ENCODE measurements around the gene TMEM234.

Gene TMEM234

DNA sequence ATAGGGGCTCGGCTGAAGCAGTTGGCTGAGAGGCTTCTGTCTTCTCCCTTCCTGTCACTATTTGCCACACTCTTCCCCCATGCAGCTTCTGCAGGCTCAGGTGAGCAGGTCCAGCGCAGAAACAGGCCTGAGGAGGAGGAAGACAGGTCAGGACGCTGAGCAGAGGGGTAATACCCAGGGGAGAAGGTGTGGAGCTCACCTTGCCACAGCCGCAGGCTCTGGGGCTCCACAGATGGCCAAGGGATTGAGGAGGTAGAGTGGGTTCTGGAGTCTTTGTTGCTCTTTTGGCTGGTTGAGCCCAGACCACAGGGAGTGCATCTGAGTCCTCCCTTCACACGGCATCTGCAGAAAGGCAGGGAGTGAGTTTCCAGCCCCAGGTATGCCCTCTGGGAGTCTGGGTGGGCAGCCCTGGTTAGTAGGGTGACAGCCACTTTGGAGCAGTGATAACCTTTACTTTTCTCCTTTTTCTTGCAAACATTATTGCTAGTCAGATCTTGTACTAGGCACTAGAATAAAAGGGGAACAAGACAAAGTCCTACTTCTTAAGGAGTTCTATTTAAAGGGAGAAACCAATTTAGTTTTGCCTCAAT is 9.8 kb upstream of the TMEM234 start:
- no peak overlapping the region for H3K9ac ChIP-seq (ENCODE audit: low read length)
- no peaks in the 10 kb centered on the region for H3K27me3 ChIP-seq (ENCODE audit: control insufficient read depth, insufficient read depth, low read length)
- no peaks in the 10 kb centered on the region for H3K9me3 ChIP-seq (ENCODE audit: control insufficient read depth, low read length)
- H3K4me3 ChIP-seq (ENCODE audit: low read length): no peak overlapping the region
- H3K36me3 ChIP-seq (ENCODE audit: control insufficient read depth, insufficient read depth, low read length): no peaks in the 10 kb centered on the region
- no peaks in the 10 kb centered on the region for H3K4me1 ChIP-seq (ENCODE audit: control insufficient read depth, insufficient read depth, low read length)

DNA sequence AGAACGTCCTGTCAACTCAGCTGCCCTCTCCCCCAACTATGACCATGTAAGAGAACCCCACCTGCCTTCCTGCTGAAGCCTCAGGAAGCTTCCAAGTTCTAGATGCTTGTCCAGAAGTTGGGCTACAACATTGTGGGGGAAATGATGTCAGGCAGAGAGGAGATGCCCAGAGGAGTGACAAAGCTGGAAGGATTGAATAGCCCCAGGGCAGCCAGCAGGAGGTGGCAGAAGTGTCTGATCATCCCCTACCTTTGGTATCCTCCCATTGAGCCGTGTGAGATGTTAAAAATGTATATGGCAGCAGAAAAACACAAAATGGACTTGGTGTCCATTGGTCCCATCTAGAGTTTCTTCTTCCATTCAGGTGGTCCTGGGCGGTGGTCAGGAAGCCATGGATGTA is 6.6 kb upstream of the TMEM234 start:
- Histone ChIP-seq H3K4me1 (ENCODE audit: control insufficient read depth, insufficient read depth, low read length) (peaks cover 4% of the 10 kb centered on the region), H3K9me3 (ENCODE audit: control insufficient read depth, low read length) (no peaks in the 10 kb centered on the region), H3K9ac (ENCODE audit: low read length) (no peak overlapping the region), H3K27me3 (ENCODE audit: control insufficient read depth, insufficient read depth, low read length) (no peaks in the 10 kb centered on the region), H3K36me3 (ENCODE audit: control insufficient read depth, insufficient read depth, low read length) (no peaks in the 10 kb centered on the region), H3K4me3 (ENCODE audit: low read length) (no peak overlapping the region)

DNA sequence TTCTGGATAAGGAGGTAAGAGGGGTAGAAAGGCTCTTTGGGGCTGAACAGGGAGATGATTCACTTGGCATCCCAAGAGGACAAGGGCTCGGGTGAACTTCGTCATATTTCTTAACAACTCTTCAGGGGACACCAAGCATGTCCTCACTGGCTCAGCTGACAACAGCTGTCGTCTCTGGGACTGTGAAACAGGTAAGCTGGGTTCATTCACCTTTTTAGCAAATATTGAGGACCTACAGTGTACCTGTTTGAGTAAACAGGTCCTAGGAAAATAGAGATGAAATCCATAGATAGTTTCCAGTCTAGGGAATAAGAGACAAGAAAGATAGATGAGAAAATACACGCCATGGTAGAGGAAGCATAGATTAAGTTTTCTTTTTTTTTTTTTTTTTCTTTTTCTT is 2.1 kb upstream of the TMEM234 start:
- H3K36me3 ChIP-seq (ENCODE audit: control insufficient read depth, insufficient read depth, low read length): no peaks in the 10 kb centered on the region

DNA sequence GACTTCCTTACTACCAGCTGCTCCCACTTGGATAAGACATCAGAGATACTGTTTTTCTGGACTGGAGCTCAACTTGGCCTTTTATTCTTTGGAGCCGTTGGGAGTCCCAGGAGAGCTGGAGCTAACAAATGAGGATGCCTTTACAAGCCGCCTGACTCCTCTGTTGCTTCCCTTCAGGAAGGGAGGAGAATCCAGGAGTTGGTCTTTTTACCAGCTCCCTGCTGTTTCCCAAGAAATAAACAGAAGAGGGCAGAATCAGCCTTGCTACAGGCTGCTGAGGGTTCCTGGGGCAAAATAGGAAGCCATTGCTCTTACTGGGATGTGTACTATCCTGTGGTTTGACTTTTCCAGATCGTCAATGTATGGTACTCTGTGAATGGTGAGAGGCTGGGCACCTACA is 1.5 kb upstream of the TMEM234 start:
- no peak overlapping the region for H3K4me3 ChIP-seq (ENCODE audit: low read length)
- H3K27me3 ChIP-seq (ENCODE audit: control insufficient read depth, insufficient read depth, low read length): no peaks in the 10 kb centered on the region
- H3K9ac ChIP-seq (ENCODE audit: low read length): no peak overlapping the region

More for the DNA sequence above, 2.1 kb upstream of the TMEM234 start:
- Histone ChIP-seq H3K4me3 (ENCODE audit: low read length) (no peak overlapping the region), H3K9ac (ENCODE audit: low read length) (no peak overlapping the region), H3K9me3 (ENCODE audit: control insufficient read depth, low read length) (no peaks in the 10 kb centered on the region), H3K4me1 (ENCODE audit: control insufficient read depth, insufficient read depth, low read length) (peaks cover 24% of the 10 kb centered on the region), H3K27me3 (ENCODE audit: control insufficient read depth, insufficient read depth, low read length) (no peaks in the 10 kb centered on the region)

DNA sequence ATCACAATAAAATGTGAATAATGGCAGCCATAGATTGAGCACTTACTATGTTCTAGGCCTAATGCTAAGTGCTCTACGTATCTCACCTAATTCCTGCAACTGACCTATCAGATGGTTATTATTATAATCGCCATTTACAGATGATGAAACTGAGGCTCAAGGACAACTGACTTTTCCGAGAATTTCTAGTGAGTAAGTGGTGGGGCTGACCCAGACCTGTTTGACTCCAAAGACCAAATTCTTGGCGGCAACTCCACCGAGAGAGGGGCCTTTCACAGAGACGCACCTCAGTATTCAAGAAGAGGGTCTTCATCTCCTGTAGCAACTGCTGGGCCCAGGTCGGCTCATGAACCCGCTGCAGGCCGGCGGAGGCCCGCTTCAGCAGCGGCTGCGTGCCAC is 573 bp downstream of the TMEM234 start:
- Histone ChIP-seq H3K4me1 (ENCODE audit: control insufficient read depth, insufficient read depth, low read length) (peaks cover 27% of the 10 kb centered on the region), H3K4me3 (ENCODE audit: low read length) (peak overlapping the region; percentile 94), H3K27me3 (ENCODE audit: control insufficient read depth, insufficient read depth, low read length) (no peaks in the 10 kb centered on the region), H3K9ac (ENCODE audit: low read length) (peak overlapping the region; percentile 99), H3K36me3 (ENCODE audit: control insufficient read depth, insufficient read depth, low read length) (no peaks in the 10 kb centered on the region), H3K9me3 (ENCODE audit: control insufficient read depth, low read length) (no peaks in the 10 kb centered on the region)

More for the DNA sequence above, 1.5 kb upstream of the TMEM234 start:
- Histone ChIP-seq H3K4me1 (ENCODE audit: control insufficient read depth, insufficient read depth, low read length) (peaks cover 24% of the 10 kb centered on the region), H3K9me3 (ENCODE audit: control insufficient read depth, low read length) (no peaks in the 10 kb centered on the region), H3K36me3 (ENCODE audit: control insufficient read depth, insufficient read depth, low read length) (no peaks in the 10 kb centered on the region)

DNA sequence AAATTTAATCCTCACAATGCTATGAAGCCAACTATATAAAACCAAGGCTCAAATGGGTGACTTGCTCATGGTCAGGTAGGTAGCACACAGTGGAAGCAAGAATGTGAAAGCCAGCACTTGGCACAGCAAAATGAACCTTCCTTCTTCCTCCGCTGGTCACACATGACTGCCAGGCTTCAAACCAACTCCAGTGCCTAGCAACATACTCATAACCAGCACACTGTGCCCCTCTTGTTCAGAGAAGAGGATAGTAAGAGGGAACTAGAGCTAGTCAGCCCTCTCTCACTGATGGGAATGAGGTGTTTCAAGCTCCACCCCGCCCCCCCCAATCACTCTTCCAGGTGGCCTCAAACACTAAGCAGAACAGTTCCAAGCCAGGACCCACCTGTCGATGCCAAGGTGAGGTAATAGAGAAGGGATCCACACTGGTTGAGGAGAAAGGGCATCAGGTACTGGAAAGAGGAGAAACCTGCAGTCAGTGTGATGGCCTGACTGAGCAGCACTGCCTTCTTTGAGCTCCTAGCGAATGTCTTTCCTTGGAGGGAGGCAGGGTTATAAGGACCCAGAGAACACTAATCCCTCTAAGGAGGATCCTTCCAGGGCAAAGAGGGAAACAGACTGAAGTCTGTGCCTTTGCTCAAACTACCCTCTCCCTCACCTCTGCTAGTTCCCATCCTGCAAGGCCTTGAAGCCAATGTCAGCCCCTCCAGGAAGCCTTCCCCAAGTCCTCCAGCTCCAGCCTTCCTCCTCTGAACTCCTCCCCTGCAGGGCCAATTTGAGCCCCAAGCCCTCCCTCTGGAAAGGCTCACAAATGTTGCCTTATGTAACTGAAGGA is 1.2 kb downstream of the TMEM234 start:
- no peaks in the 10 kb centered on the region for H3K36me3 ChIP-seq (ENCODE audit: control insufficient read depth, insufficient read depth, low read length)
- H3K4me3 ChIP-seq (ENCODE audit: low read length): peak overlapping the region; percentile 94
- H3K9ac ChIP-seq (ENCODE audit: low read length): peak overlapping the region; percentile 99
- H3K9me3 ChIP-seq (ENCODE audit: control insufficient read depth, low read length): no peaks in the 10 kb centered on the region
- H3K4me1 ChIP-seq (ENCODE audit: control insufficient read depth, insufficient read depth, low read length): peaks cover 33% of the 10 kb centered on the region
- H3K27me3 ChIP-seq (ENCODE audit: control insufficient read depth, insufficient read depth, low read length): no peaks in the 10 kb centered on the region

DNA sequence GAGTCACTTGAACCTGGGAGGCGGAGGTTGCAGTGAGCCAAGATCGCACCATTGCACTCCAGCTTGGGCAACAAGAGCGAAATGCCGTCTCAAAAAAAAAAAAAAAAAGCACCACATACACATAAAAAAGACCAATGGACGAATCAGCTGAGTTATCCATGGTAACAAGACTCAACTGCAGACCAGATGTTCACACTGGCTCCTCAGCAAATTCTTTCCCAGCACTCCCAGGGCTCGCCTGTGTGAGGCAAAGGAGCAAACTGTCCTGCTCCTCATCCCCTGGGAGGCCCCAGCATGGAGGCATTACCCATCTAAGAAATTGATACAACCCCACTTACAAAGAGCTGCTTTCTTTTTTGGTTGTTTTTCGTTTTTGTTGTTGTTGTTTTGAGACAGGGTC is 3.1 kb downstream of the TMEM234 start:
- Histone ChIP-seq H3K27me3 (ENCODE audit: control insufficient read depth, insufficient read depth, low read length) (no peaks in the 10 kb centered on the region), H3K4me3 (ENCODE audit: low read length) (no peak overlapping the region), H3K4me1 (ENCODE audit: control insufficient read depth, insufficient read depth, low read length) (peaks cover 39% of the 10 kb centered on the region), H3K9me3 (ENCODE audit: control insufficient read depth, low read length) (no peaks in the 10 kb centered on the region), H3K9ac (ENCODE audit: low read length) (no peak overlapping the region), H3K36me3 (ENCODE audit: control insufficient read depth, insufficient read depth, low read length) (peaks cover 11% of the 10 kb centered on the region)

DNA sequence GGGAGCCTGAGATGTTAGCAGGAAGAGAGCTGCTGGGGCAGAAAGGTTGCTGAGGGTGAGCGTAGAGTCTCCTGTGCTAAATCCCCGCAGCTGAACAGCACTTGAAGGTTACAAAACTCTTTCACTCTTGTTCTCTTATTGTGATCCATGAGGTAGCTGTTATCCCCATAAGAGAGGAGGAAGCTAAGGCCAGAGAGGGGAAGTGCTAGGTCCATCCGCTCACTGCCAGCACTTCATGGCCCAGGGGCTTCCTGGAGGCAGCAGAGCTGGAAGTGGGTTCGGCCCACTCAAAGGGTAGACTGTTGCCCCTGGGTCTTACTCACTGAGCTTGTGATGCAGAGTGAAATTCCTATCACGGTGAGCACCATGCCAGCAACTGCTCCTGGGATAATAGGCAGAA is 5.6 kb downstream of the TMEM234 start:
- H3K9ac ChIP-seq (ENCODE audit: low read length): no peak overlapping the region
- H3K4me1 ChIP-seq (ENCODE audit: control insufficient read depth, insufficient read depth, low read length): peaks cover 26% of the 10 kb centered on the region
- H3K36me3 ChIP-seq (ENCODE audit: control insufficient read depth, insufficient read depth, low read length): peaks cover 11% of the 10 kb centered on the region

DNA sequence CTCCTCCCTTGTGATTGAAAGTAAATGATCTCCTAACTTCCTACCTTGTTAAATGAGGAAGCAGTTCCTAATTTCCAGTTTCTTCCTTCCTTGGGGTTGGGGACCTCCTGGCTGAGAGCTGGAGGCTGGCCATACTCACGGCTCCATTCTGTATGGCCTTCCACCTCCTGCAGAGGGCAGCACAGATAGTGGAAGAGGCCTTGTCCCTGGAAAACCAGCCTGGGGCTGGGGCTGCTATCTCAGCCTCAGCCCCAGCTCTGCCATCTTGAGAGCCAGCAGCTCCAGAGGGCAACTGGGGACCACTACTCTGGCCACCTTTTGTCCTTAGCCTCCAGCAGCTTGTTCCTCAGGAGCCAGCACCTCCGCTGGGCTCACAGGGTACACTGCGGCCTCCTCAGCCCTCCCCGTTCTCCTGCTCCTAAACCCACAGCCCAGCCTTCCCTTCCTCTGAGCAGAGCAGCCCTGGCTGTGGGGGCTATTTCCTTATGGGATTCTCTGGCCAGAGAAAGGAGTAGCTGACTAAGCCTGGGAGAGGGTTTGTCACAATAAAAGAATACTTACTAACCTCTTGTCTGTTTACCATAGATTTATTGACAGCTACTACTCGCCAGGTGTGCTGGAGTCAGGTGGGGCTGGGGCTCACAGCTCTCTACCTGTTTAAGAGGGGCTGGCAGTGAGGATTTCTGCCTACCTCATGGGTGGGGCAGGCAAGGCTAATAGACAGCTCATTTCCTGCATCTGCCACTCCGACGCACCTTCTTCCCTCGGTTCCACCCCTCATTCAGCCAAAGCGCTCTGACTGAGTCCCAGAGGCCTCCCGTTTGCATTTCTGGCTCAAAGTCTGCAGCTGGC is 6.3 kb downstream of the TMEM234 start:
- Histone ChIP-seq H3K4me3 (ENCODE audit: low read length) (no peak overlapping the region), H3K9ac (ENCODE audit: low read length) (no peak overlapping the region), H3K4me1 (ENCODE audit: control insufficient read depth, insufficient read depth, low read length) (peaks cover 19% of the 10 kb centered on the region), H3K9me3 (ENCODE audit: control insufficient read depth, low read length) (no peaks in the 10 kb centered on the region), H3K36me3 (ENCODE audit: control insufficient read depth, insufficient read depth, low read length) (peaks cover 11% of the 10 kb centered on the region), H3K27me3 (ENCODE audit: control insufficient read depth, insufficient read depth, low read length) (no peaks in the 10 kb centered on the region)

More for the DNA sequence above, 5.6 kb downstream of the TMEM234 start:
- Histone ChIP-seq H3K27me3 (ENCODE audit: control insufficient read depth, insufficient read depth, low read length) (no peaks in the 10 kb centered on the region), H3K4me3 (ENCODE audit: low read length) (no peak overlapping the region), H3K9me3 (ENCODE audit: control insufficient read depth, low read length) (no peaks in the 10 kb centered on the region)

DNA sequence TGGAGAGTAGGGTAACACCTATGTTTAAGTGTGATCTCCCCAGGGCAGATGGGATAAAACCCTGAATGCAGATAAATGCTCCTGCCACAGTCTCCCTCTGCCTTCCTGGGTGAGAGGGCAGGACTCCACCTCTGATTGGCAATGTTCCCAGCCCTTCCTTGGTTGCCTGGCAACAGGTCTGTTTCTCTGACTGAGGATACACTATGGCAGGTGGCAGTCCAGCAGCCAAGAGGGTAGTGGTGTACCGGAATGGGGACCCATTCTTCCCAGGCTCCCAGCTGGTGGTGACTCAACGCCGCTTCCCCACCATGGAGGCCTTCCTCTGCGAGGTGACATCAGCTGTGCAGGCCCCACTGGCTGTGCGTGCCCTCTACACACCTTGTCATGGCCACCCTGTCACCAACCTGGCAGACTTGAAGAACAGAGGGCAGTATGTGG is 13.2 kb downstream of the TMEM234 start, which contains the start of gene DCDC2B:
Gene DCDC2B (plus strand): TSS at position 199 of the 438 bp plus-strand sequence. CDS start 5 bp downstream, at position 204.
- Histone ChIP-seq H3K4me1 (ENCODE audit: control insufficient read depth, insufficient read depth, low read length) (peaks cover 31% of the 10 kb centered on the region), H3K27me3 (ENCODE audit: control insufficient read depth, insufficient read depth, low read length) (no peaks in the 10 kb centered on the region), H3K36me3 (ENCODE audit: control insufficient read depth, insufficient read depth, low read length) (no peaks in the 10 kb centered on the region), H3K4me3 (ENCODE audit: low read length) (no peak within 1 kb of the TSS), H3K9ac (ENCODE audit: low read length) (no peak within 1 kb of the TSS), H3K9me3 (ENCODE audit: control insufficient read depth, low read length) (no peaks in the 10 kb centered on the region)

DNA sequence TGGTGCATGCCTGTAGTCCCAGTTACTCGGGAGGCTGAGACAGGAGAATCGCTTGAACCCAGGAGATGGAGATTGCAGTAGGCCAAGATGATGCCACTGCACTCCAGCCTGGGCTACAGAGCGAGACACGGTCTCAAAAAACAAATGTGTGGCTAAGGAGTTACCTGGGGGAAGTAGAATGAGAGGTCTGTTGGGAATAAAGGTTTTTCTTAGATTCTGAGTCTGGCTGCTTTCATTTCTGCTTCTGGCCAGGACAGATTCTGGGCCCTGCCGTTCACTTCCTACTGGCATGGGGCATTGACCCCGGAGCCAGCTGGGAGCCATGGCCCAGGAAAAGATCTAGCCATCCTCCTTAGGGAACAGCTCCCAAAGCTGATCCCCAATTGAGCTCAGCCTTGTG is 13.7 kb downstream of the TMEM234 start:
- Histone ChIP-seq H3K4me3 (ENCODE audit: low read length) (no peak overlapping the region), H3K27me3 (ENCODE audit: control insufficient read depth, insufficient read depth, low read length) (no peaks in the 10 kb centered on the region), H3K9ac (ENCODE audit: low read length) (no peak overlapping the region), H3K36me3 (ENCODE audit: control insufficient read depth, insufficient read depth, low read length) (no peaks in the 10 kb centered on the region), H3K4me1 (ENCODE audit: control insufficient read depth, insufficient read depth, low read length) (peaks cover 31% of the 10 kb centered on the region), H3K9me3 (ENCODE audit: control insufficient read depth, low read length) (no peaks in the 10 kb centered on the region)

Measured in mucosa of stomach (tissue), 1 donor.